HG03575 (cell line): ENCODE measurements around the gene MAP3K12.

Source experiments
- ATAC-seq: cut with Tn5 transposase; IDR thresholded peaks from one replicate; pipeline ENCODE4 v1.9.1; 2021; ENCODE audit not compliant: unreplicated experiment, insufficient number of reproducible peaks, low FRiP score; ENCODE audit errors: extremely low read depth

Gene MAP3K12

DNA sequence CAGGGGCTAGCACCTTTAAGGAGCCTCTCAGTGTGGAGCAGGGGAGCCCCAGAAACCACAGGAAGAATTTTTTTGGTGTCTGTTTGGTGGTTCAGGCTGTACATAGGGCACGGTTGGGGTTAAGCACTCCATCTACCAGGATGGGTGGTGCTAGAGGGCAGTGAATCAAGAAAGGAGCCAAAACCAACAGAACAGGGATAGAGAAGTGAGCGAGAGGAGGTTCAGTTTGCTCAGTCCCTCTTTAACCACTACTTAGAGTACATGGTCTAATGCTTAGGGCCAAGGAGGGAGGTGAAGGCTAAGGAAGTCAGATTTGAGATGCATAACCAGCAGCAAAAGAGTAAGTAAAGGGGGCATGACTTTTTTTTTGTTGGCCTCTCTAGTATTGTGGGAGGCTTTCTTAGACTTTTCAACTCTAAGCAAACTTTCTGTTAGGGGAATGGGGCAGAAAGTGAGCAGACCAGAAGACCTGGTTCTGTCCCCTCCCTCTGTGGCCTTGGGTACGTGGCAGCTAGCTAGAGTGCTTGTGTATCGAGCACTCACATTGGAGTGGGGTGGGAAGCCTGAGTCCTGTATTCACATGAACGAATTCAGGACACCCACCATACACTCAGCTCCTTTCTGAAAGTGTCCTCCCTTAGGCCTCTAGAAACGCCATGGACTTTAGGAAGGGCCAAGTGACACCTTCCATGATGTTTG is 14.6 kb upstream of the MAP3K12 start:
- ATAC-seq = no peak

DNA sequence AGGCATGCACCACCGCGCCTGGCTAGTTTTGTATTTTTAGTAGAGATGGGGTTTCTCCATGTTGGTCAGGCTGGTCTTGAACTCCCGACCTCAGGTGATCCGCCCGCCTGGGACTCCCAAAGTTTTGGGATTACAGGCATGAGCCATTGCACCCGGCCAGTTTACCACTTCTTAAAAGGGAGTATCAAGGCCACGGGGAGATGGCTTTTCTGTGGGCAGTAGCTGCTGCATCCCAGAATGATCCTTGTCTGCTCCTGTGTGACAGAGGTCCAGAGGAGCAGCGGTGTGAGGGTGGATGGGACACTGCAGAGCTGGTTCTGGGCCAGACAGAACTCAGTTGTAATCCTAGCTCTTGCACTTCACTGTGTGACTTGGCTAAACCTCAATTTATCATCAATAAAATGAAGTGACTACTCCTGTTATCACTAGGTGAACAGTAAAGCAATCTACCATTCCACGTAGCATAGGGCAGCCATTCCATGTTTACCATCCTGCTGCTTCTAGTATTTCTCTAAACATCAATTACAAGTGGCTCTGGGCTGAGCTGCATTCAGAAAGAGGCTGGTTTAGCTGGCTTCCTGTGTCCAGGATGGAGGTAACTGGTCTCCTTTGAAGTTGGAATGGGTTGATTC is 11.0 kb upstream of the MAP3K12 start:
- no peak for ATAC-seq

DNA sequence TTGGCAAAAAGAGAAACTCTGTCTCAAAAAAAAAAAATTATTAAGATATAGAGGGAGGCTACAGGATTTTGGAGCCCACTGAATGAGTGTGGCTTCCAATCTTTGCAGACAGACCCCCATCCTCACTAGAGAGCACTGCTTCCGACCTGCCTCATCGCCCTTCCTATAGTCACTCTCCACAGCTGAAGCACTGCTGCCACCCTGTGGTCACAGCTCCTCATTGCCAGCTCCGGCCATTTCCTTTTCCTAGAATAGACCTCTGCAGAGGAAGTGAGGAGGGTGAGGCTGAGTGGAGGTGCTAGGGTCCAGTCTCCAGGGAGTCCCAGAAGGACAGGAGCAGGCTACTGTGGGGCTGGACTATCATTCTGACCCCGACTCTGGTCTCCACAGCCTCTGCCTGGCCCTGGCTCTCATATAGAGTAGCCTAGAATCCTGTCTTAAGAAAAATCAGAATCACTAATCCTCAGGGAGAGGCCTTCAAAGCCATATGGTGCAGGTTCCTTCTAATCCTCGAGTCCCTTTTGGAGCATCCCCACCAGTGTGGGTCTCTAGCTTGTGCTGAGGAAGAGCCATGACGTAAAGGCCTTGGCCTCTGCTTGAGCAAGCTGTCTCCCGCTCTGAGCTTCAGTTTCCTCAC is 9.4 kb upstream of the MAP3K12 start:
- peak; percentile 47 for ATAC-seq

DNA sequence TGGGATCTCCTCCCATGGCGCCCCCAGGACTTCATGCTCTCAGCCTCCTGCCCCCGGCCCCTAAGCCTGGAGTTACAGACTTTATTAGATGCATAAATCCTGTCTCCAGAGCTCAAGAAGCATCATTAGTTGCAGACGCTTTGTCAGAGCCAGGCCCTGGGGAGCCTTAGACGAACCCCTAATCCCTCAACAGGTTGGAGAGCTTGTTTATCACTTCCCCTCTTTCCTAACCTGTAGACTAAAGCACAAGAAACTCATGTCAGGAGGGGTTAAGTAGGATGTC is 8.3 kb upstream of the MAP3K12 start:
- ATAC-seq = no peak

DNA sequence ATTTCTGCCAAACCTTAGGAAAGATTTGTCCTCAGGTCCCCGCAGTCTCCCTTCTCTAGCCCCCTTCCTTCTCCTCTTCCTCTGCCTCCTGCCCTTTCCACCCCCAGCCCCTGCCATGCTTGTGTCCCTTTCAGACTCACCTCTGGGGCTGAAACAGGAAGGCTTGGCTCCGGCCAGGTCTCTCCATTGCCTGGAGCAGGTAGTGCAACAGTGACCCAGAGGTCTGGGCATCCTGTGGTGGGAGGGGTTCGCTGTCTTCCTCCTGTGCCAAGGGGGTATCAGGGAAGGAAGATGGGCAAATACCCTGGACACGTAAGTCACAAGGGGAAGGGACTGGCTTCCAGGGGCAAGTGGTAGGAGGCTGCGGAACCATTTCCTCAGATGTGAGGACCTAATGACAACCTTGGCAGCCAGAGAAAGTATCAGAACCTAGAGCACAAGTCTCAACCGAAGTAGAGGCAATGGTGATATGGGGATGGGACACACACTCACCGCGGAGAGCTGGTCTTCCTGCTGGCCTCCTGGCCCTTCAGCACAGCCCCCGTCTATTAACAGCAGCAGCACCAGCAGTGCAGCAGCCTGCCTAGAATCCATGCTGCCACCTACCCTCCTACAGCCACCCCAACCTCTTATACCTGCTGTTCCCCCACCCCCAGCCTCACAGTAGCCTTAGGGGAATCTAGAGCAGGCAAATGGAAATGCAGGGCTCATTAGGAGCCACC is 7.8 kb upstream of the MAP3K12 start, which contains the start of gene NPFF:
TSS of gene NPFF (minus strand) at position 604 of the 722 bp plus-strand sequence. CDS start at position 594, 10 bp downstream.
- ATAC-seq = no peak

DNA sequence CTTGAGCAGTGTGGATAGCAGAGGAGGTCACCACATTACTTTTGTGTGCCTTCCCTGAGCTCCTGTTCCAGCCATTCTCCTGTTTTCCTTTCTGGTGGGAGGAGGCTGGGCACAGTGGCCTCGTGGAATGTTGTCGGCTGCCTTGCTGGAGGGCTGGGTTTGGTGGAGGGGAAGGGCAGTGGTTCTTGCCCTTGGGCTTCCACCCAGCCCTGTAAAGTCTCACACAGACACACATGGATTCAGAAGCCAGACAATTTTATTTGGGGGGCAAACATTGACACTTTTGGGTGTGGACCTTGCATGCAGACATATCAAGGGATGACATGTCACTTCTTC is 7.2 kb upstream of the MAP3K12 start:
- ATAC-seq = no peak

DNA sequence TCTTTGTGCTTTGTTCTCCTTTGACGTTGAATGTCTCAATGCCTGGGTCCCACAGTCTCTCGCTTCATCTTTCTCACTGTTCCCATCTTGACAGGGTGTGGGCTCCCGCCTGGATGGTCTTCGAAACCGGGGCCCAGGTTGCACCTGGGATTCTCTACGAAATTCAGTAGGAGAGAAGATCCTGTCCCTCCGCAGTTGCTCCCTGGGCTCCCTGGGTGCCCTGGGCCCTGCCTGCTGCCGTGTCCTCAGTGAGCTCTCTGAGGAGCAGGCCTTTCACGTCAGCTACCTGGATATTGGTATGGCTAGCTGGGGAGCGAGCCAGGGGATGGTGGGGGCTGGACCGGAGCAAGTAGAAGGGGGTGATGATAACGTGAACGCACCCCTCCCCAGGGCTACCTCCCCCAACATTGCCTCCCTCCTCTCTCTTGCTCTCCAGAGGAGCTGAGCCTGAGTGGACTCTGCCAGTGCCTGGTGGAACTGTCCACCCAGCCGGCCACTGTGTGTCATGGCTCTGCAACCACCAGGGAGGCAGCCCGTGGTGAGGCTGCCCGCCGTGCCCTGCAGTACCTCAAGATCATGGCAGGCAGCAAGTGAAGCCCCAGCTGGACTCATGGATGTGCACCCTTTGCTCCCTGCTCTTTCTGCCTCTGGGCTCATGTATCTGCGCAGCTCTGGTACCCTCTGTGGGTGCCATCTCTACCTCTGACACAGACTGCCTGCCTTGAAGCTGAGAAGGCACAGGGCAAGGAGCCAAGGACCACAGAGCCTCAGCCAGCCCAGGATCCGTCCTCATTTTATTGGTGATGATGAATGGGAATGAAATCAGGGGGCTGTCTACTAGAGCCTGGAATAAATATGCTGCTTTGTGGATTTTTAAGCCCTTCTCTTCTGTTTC is 6.5 kb upstream of the MAP3K12 start:
- no peak for ATAC-seq

DNA sequence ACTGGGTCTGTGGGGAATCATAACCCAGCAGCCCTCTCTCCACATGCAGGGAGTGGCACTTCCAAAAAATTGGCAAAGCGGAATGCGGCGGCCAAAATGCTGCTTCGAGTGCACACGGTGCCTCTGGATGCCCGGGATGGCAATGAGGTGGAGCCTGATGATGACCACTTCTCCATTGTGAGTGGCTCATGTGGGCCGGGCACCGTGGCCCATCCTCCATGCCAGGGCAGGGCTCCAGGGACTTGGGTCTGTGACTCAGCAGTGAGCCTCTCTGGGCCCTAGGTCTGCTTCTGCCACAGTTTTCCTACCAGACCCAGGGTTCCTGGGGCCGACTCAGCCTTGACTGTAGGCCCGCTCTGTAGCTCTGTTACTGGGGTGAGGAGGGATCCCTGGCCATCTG is 5.8 kb upstream of the MAP3K12 start:
- ATAC-seq = no peak

DNA sequence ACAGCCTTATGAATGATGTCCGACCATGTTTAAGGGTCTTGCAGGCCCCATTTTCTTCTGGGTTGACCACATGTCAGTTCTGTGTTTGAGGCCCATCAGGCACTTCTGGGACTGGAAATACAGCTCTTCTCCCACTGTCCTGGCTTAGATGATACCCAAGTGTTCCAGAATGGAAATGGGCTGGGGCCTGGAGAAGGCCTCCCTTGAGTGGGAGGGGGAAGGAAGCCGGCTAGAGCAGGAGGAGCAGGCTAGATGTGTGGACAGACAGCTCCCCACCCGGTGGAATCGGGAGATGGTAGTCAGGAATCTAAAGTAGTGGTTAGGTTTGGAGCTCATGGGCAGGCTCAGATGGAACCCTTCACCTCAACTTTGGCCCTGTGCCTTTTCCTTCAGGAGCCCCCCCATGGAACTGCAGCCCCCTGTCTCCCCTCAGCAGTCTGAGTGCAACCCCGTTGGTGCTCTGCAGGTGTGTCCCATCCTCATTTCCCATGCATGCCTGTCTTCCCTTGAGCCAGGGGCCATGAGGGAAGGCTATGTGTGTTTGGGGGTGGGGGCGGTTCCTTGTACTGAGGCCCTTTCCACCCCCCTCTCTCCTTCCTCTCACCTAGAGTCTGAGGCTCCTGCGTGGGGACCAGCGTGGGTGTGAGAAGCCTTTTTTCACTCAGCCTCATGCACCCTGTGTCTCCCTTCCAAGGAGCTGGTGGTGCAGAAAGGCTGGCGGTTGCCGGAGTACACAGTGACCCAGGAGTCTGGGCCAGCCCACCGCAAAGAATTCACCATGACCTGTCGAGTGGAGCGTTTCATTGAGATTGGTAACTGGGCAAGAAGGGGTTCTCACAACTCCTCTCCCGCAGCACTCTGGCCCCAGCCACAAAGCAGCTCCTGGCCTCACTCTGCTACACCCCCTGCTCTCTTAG is 5.0 kb upstream of the MAP3K12 start:
- ATAC-seq = no peak

DNA sequence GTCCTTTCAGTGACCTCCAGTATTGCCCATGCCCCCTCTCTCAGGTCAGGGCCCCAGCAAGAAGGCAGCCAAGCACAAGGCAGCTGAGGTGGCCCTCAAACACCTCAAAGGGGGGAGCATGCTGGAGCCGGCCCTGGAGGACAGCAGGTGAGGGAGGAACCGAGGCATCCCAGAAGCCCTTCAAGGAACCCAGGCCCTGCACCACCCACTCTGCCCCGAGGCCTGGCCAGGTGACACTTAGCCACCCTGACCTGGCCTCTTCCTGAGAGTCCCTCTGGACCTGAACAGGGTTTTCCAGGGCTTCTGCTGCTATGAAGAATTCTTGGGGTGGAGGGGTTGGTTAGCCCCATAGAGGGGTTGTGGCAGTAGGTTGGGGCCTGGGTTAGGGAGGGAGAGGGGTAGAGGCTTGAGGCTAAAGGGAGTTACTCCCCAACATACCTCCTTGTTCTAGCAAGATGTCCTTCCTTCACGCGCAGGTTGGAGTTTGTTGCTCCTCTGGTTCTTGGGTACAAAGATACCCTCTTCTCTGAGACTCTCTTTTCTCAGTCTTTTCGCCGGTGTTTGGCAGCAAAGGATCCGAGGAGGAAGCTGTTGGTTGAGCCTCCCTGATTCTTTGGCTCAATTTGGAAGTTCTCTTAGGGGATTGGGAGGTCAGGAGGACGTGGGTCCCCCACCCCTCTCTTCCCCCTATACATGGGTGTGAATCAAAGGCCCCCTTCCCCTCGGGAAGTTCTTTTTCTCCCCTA is 3.9 kb upstream of the MAP3K12 start:
- no peak for ATAC-seq

DNA sequence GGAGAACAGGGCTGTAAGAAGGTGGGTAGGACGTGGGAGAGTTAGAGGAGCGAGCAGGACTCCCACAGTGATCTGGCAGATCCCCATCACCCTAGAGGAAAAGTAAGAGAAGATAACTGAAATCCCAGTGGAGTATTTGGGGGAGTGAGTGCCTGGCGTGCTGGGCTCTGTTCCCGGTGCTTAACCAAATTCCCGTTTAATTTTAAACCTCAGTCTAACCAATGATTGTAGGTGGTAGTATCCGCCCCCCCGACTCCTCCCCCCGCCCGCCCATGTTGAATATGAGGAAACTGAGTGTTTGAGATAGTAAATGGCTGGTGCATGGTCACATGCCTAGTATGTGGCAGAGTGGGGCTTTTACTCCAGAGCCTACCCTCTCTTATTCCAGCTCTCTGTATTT is 3.1 kb upstream of the MAP3K12 start:
- ATAC-seq = no peak

DNA sequence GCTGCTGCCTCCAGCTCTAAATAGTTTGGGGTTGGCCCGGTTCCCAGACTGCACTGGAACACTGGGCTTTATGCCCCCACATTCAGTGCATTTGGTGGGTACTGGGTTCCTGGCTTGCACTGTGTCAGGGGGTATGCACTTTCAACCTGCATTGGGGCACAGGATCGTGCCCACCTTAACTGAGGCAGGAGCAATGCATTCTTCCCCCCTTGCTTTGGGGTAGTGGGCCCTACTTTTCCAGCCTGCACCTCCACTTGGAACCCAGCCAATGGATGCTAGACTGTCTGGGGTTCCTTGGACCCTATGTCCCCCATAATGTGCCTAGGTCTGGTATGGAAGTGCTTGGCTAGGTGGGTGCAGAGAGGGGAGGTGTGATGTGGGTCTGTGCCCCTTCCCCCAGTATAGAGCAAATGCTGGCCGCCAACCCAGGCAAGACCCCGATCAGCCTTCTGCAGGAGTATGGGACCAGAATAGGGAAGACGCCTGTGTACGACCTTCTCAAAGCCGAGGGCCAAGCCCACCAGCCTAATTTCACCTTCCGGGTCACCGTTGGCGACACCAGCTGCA is 2.4 kb upstream of the MAP3K12 start:
- ATAC-seq = no peak

DNA sequence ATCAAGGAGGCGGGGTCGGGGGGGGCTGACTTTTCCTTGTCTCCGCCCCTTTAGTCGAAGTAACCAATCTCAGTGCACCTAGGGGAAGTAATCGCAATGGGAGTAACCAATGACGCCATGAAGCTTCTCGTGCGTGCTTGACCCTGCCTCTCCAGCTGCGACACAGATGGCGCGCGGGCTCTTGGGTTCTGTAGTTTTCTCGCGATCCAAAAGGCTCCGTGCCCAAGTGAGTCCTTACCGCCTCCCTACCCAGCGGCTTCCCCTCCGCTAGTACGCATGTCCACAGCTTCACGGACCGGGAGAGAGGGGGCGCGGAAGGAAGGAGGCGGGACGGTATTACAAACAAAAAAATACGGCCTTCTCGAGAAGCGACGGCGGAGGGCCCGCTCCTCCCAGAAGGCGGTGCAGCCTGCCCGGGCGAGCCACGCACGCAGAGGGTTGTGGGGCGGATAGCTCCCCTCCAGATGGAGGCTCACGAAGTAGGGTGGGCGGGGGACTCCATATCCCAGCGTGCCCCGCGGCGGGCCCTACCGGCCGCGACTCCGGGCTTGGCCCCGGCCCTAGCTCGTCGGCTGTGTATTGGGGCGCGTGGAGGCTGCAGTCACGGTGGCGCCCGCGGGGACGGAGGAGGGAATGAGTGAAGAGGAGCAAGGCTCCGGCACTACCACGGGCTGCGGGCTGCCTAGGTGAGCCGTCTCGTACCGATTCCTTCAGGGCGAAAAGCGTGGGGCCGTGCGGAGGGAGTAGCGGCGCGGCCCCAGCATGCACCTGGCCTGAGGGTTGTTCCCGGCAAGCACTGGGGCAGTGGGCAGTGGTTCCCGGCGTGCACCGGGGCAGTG is 1.7 kb upstream of the MAP3K12 start, which contains the start of gene TARBP2:
TSS of gene TARBP2 (plus strand) at position 508 of the 839 bp plus-strand sequence. CDS start at position 634, 126 bp downstream.
- ATAC-seq = peak; percentile 43

DNA sequence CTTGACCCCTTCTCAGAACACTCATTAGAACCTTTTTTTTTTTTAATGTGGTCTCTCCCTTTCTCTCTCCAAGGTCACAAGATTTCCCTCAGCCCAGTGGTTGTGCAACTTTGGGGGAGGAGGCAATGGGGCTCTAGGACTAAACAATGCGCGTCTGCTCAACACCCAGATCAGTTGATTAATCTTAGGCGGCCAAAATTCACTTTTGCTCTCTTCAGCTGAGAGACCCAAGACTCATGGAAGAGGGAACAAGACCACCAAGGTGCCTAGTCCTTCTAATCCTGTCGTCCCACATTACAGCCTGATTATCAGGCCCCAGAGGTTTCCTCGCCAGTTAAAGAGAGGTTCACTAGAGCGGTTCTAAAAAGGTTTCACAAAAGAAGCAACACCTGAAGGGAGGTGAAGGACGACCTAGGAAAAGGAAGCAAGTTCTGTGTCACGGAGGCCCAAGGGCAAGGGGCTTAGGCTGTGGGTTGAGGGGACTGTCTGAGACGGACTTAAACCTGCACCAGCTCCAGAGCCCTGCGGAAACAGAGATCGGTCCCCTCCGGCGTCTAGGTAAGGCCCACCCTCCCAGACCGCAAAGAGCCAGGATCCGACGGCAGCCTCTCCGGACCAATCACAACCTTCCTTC is 1.0 kb upstream of the MAP3K12 start:
- peak; percentile 36 for ATAC-seq

DNA sequence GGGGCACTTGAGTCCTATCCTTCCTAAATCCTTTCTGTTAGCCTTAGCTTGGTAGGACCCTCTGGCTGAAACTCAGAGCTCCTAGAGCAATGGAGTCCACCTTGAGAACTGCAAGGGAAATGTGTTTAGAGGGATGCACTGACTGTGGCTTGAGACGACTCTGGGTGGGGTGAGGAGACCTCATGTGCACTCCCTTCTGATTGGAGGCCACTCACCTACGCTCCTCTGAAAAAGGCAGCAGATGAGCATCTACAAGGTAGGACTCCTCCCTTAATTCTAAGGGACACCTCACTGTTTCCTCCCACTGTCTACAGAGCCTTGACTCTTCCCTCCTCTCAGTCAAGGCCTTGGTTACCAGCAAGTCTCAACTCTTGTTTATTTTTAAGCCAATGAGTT is 1.0 kb downstream of the MAP3K12 start:
- ATAC-seq = no peak

DNA sequence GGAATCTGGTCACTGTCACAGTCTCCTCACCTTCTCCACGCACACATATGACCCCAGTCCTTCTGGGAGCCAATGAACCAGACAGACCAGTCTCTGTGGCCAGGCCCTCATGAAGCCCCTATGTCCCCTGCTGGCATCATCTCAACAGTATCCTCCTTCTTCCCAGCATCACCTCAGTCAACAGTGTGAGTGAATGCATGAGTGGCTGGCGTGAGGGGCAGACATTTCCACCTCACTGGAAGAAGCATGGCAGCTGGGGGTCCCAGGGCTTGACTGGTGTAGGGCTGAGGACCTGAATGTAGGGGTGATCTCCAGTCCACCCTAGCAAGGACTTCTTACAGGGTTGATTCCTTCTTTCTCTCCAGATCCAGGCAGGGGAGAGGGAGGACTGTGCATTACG is 1.8 kb downstream of the MAP3K12 start:
- ATAC-seq = no peak
